Islet of Langerhans (tissue), 1 donor: ENCODE data around the gene ZNRF2.
A peak's percentile ranks its signal among the peaks of the same experiment; 100 is the strongest.

Experiments
- FAIRE-seq: peaks from one replicate; lab custom pipeline; 2011; peaks lifted over from hg19 to GRCh38; lab: Jason Lieb, UNC

The ZNRF2 gene

GRCh38 chr7:30322271-30323005 lies 38.0 kb downstream of the ZNRF2 start:
- FAIRE-seq, result no peak

GRCh38 chr7:30323006-30323355 lies 38.6 kb downstream of the ZNRF2 start:
- no peak for FAIRE-seq

GRCh38 chr7:30327813-30328212 lies 43.4 kb downstream of the ZNRF2 start:
- FAIRE-seq, result no peak

- no peak for FAIRE-seq
Measured at GRCh38 chr7:30328381-30328780, 44.0 kb downstream of the ZNRF2 start.

- no peak for FAIRE-seq
Measured at GRCh38 chr7:30329716-30330115, 45.3 kb downstream of the ZNRF2 start.

- FAIRE-seq, result no peak
Measured at GRCh38 chr7:30330134-30331111, 46.0 kb downstream of the ZNRF2 start.

- FAIRE-seq, result no peak
Measured at GRCh38 chr7:30331338-30331737, 46.9 kb downstream of the ZNRF2 start.

- FAIRE-seq, result no peak
Measured at GRCh38 chr7:30332549-30332948, 48.2 kb downstream of the ZNRF2 start.

GRCh38 chr7:30335763-30336487 lies 51.5 kb downstream of the ZNRF2 start:
- no peak for FAIRE-seq

- FAIRE-seq, result no peak
Measured at GRCh38 chr7:30344513-30344912, 60.1 kb downstream of the ZNRF2 start.

- FAIRE-seq, result peak; percentile 56
Measured at GRCh38 chr7:30347226-30348082, 63.1 kb downstream of the ZNRF2 start.

- no peak for FAIRE-seq
Measured at GRCh38 chr7:30348083-30348560, 63.7 kb downstream of the ZNRF2 start.

GRCh38 chr7:30349170-30349569 lies 64.8 kb downstream of the ZNRF2 start:
- no peak for FAIRE-seq

- FAIRE-seq, result peak; percentile 61
Measured at GRCh38 chr7:30349816-30350215, 65.4 kb downstream of the ZNRF2 start.

GRCh38 chr7:30351286-30351685 lies 66.9 kb downstream of the ZNRF2 start:
- FAIRE-seq, result peak; percentile 91

GRCh38 chr7:30351724-30352123 lies 67.3 kb downstream of the ZNRF2 start:
- FAIRE-seq, result no peak

GRCh38 chr7:30352169-30352568 lies 67.8 kb downstream of the ZNRF2 start:
- FAIRE-seq, result no peak

- FAIRE-seq, result no peak
Measured at GRCh38 chr7:30353532-30353931, 69.1 kb downstream of the ZNRF2 start.

- no peak for FAIRE-seq
Measured at GRCh38 chr7:30353932-30354607, 69.7 kb downstream of the ZNRF2 start.

- peak; percentile 27 for FAIRE-seq
Measured at GRCh38 chr7:30354791-30355190, 70.4 kb downstream of the ZNRF2 start.

GRCh38 chr7:30359957-30360356 lies 75.6 kb downstream of the ZNRF2 start:
- no peak for FAIRE-seq
